Measurements from ENCODE around the gene AGBL1.

DNA sequence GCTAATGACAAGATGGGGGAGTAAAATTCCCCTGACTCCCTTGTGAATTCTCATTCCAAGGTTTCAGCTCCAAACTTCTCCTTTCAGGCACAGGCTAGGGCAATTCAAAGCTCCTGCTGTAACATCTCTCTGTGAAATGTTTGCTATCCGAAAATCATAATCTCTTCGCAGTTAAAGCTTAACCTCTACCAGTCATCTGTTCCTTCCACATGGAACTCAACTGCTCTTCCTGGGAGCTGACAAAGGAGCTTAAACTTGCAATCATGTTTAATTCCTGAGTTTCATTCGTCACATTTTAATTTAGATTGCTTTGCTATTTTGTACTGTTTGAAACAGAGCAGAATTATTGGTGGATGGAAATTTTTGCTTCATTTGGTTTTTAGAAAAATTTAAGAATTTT is 328.6 kb downstream of the AGBL1 start:
- TF ChIP-seq EZH2 (IDR thresholded peaks at IDR 0.05; ENCODE audit: insufficient read depth, low read length) = no peak
- TF ChIP-seq, protein P1, sequence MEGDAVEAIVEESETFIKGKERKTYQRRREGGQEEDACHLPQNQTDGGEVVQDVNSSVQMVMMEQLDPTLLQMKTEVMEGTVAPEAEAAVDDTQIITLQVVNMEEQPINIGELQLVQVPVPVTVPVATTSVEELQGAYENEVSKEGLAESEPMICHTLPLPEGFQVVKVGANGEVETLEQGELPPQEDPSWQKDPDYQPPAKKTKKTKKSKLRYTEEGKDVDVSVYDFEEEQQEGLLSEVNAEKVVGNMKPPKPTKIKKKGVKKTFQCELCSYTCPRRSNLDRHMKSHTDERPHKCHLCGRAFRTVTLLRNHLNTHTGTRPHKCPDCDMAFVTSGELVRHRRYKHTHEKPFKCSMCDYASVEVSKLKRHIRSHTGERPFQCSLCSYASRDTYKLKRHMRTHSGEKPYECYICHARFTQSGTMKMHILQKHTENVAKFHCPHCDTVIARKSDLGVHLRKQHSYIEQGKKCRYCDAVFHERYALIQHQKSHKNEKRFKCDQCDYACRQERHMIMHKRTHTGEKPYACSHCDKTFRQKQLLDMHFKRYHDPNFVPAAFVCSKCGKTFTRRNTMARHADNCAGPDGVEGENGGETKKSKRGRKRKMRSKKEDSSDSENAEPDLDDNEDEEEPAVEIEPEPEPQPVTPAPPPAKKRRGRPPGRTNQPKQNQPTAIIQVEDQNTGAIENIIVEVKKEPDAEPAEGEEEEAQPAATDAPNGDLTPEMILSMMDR (IDR thresholded peaks at IDR 0.05; ENCODE audit: insufficient read depth, low read depth, low read length) = no peak
